GM21528 (cell line): ENCODE data around the gene TMEM218.

Experiments used
- ATAC-seq: cut with Tn5 transposase; IDR thresholded peaks from one replicate; pipeline ENCODE4 v1.9.1; 2021; ENCODE audit warnings: mild to moderate bottlenecking, moderate library complexity; ENCODE audit not compliant: unreplicated experiment, low FRiP score

TMEM218 gene

DNA sequence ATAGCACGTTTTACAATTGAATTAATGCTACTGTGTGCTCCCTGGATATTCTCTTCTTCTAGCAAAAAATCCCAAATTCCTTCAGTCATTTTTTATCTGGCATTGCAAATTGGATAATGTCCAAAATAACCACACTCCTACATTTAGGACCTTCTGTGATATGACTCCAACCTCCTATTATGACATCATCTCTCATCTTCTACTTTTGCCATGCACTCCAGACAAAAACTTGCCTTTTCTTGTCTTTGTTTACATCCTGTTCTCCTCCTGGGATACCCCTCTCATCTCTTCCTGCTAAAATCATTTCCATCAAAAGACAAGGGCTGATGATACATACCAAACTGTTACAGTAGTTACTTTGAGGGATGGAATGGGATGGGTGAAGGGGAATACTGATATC is 20.6 kb upstream of the TMEM218 start:
- ATAC-seq = no peak

DNA sequence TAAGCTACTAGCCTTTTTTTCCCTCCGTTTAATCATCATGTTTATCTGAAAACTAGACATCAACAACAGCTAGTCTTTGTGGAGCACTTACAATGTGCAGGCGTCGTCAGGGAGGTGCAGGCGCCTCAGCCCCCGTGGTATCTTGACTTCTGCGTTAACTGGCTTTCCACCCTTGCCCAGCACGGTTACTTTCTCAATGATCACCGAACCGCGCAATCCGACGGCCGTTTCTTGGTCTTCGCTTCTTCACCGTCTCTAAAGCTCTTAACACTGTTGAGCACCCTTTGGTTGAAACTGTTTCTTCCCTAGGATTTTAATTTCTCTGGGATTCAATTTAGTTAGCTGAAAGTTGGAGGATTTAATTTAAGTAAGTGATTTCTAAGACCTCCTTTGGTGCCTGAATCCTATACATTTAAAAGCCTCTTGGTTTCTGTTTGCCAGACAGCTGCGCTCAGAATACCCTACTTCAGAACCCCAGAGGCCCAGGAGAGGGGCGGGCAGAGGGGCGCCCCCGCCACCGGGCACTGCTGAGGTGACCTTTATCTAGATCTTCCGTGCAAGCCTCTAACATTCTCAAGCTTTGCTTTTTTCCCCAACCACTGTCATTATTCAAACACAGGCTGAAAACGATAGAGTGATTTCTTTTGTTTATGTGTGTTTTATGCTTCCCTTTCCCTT is 18.0 kb upstream of the TMEM218 start:
- no peak for ATAC-seq

DNA sequence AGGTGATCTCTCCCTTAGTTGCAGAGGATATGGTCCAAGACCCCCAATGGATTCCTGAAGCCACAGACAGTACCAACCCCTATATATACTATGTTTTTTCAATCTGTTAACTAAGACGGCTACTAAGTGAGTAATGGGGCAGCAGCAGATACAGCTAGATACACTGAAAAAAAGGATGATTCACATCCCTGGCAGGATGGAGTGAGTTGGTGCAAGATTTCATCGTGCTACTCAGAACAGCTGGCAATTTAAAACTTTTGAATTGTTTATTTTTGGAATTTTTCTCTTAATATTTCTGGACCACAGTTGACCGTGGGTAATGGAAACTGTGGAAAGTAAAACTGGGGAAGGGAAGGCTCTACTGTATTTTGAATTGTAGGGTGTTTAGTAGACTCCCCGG is 17.0 kb upstream of the TMEM218 start:
- ATAC-seq = no peak

DNA sequence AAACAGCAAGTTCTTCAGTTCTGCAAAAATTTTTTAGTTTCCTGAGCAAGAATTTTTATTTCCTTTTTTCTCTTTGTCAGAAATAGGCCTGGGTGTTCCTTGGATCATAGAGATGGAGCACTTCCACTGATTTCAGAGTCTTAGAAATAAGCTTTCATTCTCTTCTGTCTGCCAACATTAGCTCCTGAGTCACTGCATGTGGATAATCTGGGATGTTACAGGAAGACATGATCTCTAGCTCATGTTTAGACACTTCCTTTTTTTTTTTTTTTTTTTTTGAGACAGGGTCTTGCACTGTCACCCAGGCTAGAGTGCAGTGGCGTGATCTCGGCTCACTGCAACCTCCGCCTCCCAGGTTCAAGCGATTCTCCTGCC is 13.2 kb upstream of the TMEM218 start:
- no peak for ATAC-seq

DNA sequence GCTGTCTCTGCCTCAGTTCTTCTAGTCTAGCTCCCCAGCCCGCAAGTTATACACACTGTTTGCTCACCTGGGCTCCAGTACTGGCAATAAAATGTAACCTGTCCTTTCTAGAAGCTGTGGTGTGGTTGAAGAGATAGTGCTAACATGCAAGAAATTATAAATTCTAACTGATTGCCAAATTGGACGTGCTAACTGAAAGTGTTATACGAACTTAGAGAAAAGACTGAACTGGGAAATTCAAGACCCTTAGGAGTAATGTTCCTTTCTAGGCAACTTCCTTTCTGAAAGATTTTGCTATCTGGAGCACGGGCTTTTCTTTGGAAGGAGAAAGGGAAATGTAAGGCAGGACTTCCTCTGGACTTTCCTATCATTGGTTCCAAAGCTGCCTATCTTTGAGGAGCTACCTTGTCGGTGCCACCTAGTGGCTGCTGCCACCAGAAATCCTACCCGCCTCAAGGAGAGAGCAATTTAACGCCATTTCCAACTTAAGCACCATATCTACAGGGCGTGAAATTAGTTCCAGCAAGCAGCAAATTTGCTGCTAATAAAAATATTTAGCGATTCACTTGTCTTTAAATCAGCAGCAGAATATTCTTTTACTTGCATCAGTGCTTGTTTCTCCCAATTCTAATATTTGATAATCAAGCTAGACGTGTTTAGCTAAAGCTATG is 12.7 kb upstream of the TMEM218 start:
- no peak for ATAC-seq

DNA sequence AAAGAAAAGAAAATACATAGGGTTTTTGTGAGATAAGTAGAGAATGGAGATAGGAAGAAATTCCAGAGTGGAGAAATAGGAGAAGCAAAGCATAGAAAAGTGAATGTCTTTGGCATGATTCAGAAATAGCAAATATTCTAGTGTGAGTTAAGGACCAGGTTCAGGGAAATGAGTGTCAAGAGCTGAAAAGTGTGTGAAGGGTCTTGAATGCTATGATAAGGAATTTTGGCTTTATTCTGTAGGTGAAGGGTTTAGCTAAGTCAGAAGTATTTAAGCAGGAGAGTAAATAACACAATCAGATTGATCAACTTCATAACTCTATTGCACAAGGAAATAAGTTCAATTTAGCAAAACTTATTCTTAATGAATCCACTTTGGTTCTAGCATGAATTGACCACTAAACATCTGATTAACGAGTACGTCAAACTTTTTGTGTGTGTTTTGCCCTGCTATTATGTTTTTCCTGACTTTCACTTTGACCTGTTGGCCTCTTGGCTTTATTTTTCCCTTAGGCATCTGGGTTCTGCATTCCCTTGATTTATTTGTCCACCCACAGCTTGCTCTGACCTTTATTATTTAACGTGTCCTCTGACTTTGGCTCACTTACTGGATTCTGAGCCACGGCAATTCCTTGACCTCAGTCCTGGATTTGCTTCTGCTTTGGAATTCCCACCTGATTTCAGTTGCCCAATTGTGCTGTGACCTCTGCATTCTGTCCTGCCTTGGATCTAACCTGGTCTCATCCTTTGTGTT is 11.9 kb upstream of the TMEM218 start:
- no peak for ATAC-seq

DNA sequence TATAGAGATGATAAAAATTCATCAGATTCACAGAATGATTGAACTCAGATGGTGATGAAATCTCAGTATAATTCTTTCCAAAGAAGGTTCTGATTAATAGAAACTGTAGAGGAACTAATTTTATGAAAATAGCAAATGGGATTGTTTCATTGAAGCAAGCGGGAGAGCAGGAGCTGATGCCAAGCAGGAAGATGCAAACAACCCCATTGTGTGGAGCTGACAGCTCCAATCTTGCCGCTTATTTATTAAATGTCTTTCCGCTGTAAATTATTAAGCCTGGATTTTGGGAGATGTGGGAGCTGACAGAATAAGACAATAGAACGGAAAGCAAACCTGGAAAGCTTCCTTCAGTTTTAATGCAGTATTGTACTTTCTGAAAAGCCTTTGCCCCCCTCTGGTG is 6.0 kb upstream of the TMEM218 start:
- no peak for ATAC-seq

DNA sequence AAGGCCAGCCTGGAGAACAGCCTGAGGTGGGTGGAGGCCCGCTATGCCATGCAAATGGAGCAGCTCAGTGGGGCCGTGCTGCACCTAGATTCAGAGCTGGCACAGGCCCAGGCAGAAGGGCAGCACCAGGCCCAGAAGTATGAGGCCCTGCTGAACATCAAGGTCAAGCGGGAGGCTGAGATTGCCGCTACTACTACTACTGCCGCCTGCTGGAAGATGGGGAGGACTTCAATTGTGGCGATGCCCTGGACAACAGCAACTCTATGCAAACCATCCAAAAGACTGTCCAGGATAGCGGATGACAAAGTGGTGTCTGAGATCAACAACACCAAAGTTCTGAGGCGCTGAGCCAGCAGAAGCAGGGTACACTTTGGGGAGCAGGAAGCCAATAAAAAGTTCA is 3.1 kb upstream of the TMEM218 start:
- no peak for ATAC-seq

DNA sequence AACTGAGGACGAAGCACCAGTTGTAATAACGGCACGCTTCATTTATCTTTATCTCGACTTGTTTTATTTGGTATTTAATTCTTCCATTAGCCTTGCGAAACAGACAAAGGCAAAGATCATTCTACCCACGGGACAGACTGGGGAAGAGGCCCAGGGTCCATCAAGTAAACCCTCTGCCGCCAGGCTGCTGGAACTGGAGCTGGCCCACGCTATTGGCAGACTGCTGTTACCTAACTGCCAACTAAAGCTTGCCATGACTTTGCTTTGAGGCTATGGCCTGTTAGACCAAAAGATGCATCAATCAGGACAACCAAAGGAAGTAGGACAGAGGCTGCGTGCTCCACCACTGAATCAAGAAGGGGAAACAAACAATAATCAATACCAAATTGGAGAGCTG is 780 bp upstream of the TMEM218 start:
- no peak for ATAC-seq

DNA sequence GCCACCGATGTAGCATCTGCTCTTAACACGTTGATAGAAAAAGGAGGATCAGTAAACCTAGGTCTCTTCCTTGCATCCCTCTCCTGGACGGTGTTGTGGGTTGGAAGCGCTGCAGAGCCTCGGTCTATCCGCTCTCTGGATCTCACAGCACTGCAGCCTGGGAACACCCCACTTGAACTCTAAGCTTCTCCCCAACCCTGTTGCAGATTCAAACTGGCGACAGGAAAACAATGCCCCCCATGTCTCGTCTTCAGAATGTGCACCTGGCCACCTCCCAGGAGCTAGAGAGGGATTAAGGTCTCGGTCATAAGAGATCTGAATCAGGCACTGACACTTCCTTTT is 454 bp downstream of the TMEM218 start:
- peak; percentile 4 for ATAC-seq

DNA sequence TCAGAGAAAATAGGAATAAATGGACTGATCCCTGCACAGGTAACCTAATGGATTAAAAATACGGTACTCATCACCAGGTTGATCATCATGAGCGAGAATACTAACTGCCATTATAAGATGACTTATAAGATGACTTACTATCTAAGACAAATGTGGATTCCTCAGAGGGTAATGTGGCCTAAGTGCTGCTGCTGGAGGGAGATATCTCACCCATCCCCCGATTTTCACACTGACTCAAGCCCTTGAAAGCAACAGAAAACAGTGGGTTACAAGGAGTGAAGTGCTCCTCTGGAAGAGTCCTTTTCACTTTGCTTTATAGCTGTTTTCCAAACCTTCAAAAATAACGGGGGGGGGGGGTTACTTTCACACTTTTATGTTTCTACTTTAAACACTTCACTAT is 920 bp downstream of the TMEM218 start:
- no peak for ATAC-seq

DNA sequence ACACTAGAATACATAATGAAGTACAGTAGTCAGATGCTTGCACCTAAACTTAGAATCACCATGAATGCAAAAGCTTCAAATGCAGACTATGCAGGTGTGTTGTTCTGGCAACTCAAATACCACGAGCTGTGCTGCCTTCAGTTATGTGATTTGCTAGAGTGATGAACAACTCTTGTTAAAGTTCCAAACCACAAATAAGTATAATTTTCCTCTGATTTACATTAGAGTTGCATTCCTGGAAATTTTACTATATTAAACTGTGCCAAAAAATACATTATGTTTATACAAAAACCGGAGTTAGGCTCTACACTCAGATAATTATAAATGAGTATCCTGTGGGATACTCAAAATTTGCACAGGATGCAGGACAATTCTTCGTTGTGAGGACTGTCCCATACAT is 3.0 kb downstream of the TMEM218 start:
- no peak for ATAC-seq

DNA sequence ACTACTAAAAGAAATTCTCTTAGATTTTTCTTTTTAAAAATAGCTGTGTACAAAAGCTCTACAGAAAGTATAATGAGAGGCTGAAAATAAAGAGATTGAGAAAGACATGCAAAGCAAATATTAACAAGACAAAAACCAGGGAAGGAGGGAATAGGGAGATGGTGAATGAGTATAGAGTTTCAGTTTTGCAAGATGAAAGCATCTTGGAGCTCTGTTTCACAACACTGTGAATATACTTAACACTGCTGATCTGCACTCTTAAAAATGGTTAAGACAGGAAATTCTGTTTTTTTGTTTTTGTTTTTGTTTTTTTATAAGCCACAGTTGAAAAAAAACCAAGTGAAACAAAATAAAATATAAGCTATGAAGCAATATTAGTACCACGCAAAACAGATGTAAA is 5.5 kb downstream of the TMEM218 start:
- ATAC-seq = no peak

DNA sequence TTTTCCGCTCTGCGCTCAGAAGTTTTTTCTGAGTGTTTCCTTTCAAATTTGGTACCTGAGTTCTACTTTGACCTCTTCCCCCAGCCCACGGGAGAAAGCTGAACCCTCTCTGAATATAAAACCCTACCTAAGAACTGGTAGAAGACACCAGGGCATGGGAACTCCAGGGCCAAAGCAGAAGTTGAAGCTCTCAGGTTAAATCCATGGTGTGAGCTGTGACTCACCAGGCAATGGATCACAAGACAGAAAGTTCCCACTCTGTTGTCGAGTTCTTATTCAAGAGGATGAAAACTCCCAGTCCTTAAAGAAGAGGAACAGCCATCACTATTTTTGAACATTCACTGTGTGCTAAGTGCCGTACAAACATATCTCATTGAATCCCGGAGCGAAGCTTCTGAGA is 8.9 kb downstream of the TMEM218 start:
- no peak for ATAC-seq

DNA sequence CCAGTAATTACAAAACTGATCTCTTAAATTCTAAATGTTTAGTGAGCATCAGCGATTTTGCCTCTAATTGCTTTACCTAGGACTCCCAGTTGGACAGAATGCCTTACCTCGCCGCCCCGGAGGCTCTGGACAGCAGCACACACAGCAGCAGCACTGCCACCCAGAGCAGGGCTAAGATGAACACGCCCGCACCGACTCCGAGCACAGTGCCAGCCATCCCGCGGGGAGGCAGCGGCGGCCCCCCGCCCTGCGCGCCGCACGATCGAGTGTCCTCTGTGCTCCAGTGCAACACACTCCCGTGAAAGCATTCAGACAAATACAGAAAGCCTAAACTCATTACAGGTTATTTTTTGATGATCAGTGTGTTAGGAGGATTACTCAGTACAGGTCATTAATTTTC is 9.4 kb downstream of the TMEM218 start:
- no peak for ATAC-seq

DNA sequence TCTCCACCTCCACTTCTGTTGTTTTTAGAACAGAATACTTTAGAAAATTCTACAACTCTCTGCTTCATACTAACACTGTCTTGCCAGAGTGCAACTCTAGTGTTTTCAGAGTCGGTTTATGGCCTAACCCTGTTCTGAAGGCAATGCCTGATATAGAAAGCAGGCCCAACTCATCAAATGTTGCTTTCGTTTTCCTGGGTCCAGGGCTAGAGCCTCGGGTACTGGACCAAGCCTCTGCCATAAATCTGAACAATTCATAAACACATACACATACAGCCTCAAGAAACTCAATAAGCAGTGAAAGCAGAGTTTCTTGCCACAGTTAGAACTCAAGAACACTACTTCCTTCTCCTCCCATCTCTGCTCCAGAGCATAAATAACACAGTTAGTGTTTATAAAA is 9.8 kb downstream of the TMEM218 start:
- no peak for ATAC-seq

DNA sequence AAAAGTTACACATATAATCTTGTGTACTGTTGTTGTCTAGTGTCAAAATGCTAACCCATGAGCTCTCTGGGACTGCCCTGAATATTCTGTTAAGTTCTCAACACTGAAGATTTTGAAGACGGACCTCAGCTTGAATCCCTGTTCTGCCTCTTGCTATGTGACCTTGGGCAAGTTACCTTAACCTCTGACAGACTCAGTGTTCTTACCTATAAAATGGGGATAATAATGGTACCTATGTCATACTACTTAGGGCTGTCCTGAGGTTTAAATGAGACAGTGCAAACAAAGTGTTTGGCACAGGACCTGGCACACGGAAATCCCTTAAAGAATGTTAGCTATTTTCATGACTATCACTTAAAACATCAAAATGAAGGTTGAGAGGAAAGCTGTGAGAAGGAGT is 11.3 kb downstream of the TMEM218 start:
- ATAC-seq = no peak

DNA sequence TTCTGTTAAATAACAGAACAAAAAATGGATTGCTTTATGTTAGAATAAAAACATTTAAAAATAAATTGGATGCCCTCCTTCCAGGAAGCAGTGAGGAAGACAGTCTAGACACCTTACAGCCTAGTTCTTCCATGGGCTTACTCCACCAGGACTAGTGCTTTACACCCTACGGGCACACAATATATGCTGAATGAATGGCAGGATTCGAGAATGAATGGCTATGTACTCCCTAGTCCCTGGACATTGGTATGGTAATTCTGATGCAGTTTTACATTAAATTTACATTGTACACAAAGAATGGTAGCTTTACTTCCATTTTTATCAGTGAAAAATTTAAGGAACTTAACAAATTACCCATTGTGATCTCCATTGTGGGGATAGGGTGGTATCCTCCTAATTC is 16.7 kb downstream of the TMEM218 start:
- no peak for ATAC-seq

DNA sequence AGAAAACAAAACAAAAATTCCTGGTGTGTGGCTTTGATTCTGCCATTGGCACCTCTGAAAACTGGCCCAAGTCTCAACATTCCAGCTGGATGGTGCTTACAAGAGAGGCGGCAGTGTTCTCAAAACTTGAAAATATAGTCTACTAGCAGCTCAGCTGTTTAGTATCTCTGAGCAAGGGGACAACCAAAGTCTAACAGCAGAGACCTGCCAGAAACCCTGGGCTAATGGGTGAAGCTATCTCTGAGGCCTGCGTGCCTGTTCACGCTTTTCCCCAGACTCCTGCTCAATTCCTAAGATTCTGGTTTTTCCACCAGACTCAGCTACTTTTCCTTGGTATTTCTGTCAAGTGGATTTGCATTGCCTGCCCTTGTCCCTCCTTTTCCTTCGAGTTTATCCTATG is 17.9 kb downstream of the TMEM218 start:
- no peak for ATAC-seq

DNA sequence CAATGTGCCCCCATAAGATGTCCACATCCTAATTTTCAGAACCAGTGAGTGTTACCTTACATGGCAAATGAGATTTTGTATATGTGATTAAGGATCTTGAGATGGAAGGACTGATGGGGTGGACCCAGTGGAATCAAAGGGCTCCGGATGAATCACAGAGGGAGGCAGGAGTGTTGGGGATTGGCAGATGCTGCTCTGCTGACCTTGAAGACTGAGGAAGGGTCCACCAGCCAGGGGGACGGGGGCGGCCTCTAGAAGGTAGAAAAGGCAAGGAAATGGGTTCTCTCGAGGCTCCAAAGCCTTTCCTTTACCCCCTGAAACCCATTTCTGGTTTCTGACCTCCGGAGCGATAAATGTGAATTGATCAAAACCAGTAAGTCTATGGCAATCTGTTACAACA is 18.8 kb downstream of the TMEM218 start:
- ATAC-seq = no peak

DNA sequence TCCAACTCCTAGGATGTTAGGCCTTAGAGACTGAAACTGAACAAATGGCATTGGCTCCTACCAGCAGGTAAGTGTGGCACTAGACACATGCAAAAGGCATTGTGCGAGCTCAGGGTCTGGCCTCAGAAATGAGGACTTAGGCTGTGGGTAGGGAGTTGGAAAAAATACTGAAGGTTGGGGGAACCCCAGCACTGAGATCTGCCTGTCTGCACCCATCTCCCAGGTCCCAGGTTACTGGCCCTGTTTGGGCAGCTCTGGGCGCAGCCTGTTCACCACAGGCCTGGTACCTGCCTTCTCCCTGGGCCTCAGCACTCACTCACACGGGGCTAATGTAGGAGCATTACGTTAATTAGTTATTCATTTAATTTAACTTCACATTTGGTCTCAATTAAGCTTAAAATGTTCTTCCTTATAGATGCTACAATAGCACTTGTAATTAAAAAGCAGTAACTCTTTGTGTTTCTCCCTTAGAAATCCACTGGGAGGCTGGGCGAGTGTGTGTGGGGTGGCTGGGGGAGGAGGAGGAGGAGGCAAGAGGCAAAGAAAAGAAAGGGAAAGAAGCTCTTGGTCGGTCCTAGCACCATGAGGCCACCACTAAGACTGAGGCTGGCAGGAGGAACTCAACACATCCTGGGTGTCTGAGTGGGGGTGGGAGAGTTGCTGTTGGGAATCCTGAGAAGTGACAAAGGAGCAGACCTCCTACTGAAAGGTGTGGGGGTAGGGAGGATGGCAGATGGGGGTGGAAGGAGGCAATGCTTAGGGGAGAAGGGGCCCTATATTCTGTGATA is 19.4 kb downstream of the TMEM218 start:
- no peak for ATAC-seq
